GM21737 (cell line): ENCODE data around the gene ARHGAP33.
"Not testable (repeated sequence)": the region's sequence is repeated elsewhere in the genome, so short reads cannot be mapped to it uniquely, and the experiment has no call there.

Experiments used
- ATAC-seq: cut with Tn5 transposase; IDR thresholded peaks from one replicate; pipeline ENCODE4 v1.9.1; 2021; ENCODE audit warnings: mild to moderate bottlenecking, moderate library complexity; ENCODE audit not compliant: unreplicated experiment

Gene ARHGAP33

DNA sequence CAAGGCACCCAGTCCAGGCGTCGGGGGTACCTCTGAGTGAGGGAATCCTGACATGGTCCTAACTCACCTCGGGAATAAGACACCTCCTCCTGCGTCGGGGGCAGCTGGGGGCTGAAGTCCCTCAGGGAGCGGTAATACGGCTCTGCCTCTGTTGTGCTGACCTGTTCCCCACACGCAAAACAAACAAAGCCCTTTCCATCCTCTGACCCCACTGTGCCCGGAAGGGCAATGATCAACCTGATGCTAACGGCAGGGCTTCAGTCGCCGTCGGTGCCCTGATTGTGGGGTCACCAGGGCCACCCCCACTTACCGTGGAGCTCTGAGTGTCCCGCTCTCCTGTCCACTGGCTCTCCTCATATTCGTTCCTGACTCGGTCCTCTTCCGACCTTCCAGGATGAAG lies 55.6 kb downstream of the ARHGAP33 start:
- no peak for ATAC-seq

DNA sequence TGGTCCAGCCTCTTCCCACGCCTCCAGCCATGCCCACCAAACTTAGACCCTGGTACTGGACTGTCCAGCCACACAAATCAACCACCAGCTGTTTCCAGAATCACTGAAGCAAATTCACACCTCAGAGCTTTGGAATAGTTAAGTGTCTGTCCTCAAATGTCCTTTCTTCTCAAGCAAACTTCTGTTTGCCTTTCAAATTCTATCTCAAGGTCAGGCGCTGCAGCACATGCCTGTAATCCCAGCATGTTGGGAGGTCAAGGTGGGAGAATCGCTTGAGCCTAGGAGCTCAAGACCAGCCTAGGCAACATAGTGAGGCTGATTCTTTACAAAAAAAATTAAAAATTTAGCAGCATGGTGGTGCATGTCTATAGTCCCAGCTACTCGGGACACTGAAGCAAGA lies 56.7 kb downstream of the ARHGAP33 start:
- ATAC-seq = no peak

DNA sequence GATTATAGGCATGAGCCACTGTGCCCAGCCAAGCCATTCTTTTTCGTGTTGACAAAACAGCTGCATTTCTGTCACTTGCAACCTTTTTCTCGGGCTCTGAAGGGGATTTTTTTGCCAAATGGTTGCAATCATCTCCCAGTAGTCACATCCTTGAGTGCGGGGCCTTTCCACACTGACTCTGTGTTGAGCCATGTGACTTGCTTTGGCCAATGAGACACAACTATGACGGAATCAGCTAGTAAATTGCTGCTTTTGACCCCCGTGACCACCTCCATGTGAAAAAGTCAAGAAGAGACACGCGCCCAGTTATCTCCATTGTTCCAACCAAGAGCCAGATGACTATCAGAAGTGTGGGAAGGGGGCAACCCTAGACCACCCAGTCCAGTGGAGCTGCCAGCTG lies 58.6 kb downstream of the ARHGAP33 start:
- ATAC-seq = no peak

DNA sequence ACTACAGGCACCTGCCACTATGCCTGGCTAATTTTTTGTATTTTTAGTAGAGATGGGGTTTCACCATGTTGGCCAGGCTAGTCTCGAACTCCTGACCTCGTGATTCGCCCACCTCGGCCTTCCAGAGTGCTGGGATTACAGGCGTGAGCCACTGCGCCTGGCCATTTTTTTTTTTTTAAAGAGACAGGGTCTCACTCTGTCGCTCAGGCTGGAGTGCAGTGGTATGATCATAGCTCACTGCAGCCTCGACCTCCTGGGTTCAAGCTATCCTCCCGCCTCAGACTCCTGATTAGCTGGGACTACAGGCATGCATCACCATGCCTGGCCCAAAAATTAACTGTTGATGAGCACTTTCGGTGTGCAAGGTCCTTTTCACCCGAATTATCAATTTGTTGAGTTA lies 60.7 kb downstream of the ARHGAP33 start:
- not testable (repeated sequence) for ATAC-seq
